HG03095 (cell line): ENCODE results near the gene DSCAML1.

Experiments
- ATAC-seq: cut with Tn5 transposase; IDR thresholded peaks from one replicate; pipeline ENCODE4 v1.9.1; 2021; ENCODE audit warnings: moderate library complexity; ENCODE audit not compliant: unreplicated experiment

DSCAML1 gene

DNA sequence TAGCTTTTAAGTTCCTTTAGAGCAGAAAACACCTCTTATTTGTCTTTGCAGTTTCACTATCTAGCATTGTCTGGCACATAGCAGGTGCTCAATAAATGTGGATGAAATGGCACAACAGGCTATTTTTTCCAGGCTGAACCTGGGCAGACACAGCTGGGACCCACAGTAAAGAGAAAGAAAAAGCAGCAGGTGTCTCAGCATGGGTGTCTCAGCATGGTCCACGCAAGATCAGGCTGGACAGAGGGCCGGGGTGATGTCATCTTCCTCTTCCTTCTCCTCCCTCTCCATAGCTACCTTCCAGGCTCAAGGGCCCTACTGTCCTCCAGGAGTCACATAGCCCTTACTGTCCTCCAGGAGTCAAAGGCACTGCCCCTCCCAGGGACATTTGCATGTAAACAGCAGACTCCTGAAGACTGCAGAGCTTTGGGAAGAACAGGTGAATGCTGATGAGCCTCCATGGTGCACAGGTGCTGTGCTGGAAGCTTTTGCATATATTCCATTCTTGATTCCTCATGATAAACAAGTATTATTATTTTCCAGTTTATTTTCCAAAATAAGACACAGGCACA is 65.2 kb downstream of the DSCAML1 start:
- ATAC-seq = no peak

DNA sequence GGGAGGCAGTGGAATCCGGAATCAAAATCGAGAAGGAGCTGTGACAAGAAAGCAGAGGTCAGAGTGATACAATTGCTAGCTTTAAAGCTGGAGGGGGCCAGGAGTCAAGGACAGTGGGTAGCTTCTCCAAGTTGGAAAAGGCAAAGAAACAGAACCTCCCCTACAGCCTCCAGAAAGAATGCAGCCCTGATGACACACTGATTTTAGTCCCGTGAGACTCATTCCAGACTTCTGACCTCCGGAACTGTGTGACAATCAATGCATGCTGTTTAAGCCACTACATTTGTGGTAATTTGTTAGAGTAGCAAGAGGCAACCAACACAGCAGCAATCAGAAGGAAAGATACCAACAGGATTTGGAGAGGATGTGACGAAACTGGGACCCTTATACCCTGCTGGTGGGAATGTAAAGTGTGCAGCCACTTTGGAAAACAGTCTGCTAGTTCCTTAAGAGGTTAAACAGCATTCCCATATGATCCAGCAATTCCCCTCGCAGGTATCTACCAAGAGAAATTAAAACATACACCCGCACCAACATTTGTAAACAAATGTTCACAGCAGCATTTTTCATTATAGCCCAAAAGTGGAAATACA is 66.7 kb downstream of the DSCAML1 start:
- ATAC-seq = no peak

DNA sequence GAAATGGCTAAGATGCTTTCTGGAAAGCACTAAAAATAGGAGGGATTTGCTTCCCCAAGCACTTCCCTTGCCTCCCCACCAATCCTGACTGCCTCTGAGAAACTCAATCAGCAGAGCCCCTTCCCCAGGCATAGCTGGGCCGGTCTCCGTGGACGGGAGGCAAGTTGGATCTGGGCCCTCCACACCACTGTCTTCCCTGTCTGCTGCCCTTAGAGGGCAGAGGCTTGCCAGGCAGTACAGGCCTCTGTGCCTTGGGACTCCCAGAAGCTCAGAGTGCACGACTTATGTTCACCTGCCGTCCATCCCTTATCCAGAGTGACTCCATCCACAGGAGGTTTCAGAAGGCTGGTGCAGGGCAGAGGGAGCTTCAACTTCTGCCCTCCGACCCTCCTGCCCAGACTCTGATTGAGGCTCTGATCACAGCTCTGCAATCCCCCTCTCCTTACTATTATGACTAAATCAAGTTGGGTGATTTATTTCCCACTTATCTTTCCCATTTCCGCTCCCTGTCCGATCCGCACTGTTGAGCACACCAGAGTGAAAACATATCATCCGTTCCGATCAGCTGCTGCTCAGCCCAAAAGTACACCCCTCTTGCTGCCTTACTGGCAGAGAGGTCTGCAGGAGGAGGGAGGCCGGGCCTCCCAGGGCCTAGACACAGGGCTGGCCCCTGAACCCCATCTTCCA is 71.8 kb downstream of the DSCAML1 start:
- no peak for ATAC-seq

DNA sequence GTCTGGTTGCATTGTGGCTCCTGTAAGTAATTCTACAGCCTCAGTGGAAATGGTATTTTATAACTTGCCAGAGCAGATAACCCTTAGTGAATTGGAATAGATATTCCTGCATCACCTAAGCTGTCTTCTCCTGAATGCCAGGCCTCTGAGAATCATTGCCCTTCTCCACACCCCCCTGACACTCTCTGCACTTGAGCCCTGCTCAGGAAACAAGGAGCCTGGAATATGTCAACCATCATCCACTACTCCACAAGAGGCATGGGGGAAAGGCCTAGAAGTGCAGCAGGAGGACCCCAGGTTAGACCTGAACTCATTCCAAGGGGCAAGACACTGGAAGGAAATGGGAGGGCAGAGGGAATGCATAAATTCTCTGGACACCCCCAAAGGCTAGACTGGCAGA is 72.4 kb downstream of the DSCAML1 start:
- no peak for ATAC-seq

DNA sequence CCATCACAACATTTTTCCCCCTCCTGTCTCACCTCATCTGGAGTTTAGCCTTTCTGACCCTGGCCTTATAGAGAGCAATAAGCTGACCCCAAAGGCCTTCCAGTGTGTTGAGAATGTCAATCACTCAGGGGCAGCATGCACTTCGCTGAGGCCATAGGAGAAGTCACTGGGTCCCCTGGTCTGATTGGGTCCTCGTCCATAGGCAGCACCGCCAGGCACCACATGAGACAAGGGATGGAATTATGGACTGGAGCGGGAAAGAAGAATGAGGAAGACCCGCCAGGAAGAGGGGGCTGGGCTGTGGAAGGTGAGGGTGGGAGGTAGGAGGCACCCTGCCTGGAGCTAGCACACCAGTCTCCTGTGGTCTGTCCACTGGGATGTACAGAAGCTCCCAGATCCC is 72.9 kb downstream of the DSCAML1 start:
- ATAC-seq = no peak

DNA sequence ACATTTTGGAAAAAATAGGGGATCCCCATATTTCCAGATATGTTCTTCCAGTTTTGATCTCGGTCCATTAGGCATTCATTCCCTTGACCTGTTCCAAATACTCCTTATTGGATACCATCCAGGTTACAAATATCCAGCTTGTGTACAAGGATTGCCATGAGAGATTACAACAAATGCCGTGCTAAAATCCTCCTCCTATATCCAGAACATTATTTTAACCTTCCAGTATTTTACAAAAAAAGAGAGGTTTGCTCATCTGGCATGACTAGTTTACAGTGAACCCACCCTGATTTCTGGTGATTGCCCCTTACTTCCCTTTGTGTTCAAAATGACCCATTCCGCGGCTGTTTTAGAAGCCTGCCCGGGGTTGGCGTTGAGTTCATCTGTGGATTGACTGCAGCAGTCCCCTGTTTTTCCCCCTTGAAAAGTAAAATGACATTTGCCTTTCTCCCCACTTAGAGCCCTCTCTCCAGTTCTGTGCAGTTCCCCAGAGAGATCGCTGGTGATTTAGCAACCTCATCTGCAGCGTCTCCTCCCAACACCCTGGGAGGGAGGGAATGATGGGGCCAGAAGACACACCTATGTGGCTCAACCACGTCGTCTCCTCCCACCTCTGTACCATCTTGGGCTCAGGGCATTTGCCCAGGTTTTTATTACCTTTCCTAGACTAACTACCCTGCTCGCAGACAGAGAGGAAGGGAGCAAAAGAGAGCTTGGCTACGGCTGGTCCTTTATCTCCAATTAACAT is 73.6 kb downstream of the DSCAML1 start:
- ATAC-seq = no peak

DNA sequence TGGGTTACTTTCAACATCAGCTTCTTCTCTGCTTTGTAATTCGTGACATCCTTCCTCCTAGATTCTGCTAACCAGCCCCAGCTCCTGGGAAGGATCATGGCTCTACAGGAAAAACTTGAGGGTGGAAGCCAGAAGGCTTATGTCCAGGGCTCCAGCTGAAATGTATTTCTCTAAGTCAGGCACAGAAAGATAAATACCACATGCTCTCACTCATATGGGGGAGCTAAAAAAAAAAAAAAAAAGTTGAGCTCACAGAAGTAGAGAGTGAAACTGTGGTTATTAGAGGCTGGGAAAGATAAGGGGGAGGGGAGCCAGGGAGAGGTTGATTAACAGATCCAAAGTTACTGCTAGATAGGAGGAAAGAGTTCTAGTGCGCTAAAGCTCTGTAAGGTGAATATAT is 74.9 kb downstream of the DSCAML1 start:
- no peak for ATAC-seq

DNA sequence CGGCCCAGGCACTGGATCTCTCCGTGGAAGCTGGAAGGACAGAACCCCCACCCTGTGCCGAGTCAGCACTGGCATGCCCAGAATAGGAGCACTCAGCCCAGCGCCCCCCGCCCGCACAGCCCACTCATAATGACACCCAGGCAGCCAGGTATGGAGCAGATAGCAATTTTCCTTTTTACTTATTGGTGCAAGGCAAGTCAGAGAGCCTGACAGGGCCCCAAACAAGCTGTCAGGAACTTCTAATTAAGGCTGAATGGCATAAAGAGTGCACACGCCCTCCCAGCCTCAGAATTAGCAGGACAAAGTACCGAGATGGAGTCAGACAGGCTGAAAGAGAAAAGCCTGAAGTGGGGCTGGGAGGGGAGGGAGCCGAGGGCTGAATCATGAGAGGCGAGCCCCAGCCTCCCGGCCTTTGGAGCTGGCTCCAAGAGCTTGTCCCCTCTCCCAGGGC is 76.9 kb downstream of the DSCAML1 start:
- no peak for ATAC-seq

DNA sequence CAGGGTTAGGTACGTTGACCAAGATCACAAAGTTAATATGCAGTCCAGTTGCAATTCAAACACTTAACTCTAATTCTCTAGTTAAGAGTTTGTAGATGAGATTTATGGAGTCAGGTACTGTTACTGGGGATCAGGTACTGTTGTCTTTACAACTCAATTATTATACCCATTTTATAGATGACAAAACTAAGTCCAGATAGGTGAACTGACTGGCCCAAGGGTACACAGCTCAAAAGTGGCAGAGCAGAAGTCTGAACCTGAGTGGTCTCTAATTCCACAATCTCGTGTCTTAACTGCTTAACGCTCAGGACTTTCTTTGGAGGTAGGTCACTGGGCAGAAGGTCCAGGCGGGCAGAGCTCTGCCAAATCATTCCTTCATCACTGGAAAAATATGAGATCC is 77.5 kb downstream of the DSCAML1 start:
- ATAC-seq = no peak

DNA sequence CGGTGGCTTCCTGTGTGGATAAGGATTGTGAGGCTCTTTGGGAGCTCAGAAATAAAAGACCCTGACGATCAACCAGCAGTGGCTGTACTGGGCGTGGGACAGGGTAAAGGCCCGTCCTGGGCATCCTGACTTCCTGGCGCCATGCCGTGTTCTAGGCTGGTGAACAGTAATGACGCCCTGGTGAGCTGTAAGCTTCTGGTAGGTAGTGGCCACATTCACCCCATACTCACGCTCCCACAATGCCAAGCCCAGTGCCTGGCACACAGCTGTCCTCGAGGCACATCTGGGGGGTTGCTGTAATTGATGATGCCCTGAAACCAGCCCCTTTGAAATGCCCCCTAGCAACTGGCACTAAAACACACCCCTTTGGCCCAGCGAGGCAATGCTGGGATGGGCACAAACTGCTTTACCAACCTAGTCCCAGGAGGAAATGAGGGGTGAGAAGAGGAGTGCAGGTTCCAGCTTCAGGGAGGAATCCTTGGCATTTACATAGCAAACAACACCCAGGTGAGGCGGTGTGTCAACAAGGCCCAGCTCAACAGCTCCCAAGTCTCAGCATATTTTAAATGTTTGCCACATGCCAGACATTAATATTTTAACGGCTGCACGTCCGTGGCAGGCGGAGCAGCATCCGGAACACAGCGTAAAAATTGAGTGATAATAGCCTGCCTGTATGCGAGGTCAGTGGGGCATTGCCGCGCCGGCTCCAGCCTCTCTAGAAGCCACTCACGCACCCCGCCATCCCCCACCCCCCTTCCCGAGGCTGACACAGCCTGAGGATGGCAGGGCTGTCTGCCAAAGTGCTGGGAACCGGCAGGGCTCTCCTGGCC is 79.3 kb downstream of the DSCAML1 start:
- ATAC-seq = no peak

DNA sequence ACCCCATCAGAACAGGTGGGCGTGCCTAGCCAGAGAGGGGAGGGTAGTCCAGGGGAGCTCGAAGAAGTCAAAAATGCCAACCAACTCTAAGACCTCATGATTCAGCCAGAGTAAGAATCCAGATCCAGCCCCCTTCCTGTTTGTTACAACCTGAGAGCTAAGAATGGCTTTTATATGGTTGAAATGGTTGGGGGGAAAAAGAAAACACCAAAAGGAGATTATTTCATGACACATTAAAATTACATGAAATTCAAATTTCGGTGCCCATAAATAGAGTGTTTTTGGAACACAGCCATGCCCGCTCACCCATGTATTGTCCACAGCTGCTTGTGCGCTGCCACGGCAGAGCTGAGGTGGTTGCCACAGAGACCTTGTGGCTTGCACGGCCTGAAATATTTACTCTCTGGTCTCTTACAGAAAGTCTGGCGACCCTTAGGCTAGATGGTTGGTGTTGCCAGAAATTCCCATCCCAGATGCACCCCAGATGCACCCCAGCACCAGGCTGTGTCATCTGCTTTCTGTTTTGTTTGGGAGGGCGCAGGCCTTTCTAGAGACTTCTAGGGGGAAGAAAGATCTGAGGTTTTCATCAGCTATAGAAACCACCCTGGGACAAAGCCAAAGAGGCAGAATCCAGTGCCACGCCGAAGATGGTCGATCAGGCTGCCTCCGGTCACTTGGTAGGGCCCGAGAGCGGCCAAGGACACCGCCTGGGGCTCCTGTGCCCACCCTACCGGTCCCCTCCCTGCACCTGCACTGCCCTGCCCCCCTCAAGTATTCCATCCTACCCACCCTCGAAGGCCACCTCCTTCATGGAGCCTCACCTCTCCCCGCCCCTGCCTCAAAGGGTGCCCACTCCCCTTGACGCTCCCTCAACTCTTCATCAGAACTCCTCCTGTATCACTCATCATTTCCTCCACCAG is 80.2 kb downstream of the DSCAML1 start:
- no peak for ATAC-seq

DNA sequence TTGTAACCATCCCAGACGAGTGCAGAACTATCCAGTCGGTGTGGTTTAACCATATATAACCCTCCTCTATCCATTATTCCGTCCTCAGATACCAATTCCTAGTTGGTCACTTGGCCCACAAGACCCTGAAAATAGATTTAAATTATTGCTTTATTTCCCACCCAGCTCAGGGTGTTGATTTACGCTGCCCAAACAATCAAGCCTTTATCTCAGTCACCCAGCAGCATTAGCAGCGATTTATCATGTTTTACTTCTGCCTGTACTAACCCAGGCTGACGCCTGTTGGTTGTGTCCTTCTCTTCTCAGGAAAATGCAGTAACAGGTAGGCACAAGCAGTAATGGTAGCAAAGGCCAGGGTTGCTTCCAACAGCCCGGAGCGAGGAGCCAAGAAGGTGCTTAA is 81.2 kb downstream of the DSCAML1 start:
- no peak for ATAC-seq

DNA sequence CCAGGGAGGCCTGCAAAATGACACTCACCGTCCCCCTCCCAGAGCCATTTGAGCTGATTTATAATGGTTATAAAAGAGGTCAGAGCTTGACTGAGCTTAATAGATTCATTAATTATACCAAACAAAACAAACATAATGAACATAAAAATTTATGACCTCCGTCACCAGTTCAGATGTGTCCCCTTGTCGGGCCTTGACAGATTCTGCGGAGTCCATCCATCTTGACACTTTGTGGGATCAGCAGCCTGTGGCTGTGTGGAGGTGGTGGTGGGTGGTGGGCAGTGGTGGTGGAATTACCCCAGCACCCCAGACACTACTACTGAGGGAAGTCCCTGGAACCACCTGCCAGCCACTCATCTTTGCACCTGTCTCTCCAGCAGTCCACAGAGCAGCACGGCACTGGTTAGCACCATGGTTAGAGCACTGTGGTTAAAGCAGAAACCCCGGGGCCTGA is 83.5 kb downstream of the DSCAML1 start:
- ATAC-seq = no peak

DNA sequence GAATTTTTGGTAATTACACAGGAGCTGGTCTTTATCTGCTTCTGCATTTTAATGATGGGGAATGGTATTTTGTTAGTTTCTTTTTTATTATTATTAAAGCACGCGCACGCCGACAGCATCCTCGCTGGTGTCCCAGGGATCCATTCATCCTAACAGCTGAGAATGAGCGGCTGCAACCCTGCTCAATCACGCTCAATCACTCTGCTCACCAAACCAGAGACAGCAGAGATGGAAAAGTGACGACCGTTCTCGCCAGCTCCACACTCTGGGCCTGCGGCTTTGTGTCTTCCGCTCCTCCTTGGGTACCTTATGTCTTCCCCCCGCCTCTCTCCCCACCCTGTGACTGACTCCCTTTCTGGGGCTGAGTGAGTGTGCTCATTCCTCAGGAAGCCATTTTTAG is 84.5 kb downstream of the DSCAML1 start:
- no peak for ATAC-seq

DNA sequence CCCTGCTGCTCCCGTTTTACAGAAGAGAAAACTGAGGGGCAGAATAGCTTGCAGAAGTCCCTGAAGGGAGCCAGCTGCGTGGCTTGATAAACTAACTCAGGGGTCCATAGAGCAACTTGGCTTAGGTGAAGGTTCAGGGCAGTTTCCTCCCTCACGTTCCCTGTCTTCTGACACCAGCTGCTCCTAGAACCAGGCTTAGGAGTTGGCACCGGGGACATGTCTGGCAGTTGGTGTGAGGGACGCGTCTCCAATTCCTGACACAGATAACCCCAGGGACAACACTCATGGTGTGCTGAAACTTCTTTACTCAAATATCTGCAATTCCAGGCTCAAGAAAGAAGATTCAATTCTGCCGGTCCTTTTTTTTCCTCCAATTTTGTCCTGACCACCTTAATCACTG is 85.7 kb downstream of the DSCAML1 start:
- ATAC-seq = no peak

DNA sequence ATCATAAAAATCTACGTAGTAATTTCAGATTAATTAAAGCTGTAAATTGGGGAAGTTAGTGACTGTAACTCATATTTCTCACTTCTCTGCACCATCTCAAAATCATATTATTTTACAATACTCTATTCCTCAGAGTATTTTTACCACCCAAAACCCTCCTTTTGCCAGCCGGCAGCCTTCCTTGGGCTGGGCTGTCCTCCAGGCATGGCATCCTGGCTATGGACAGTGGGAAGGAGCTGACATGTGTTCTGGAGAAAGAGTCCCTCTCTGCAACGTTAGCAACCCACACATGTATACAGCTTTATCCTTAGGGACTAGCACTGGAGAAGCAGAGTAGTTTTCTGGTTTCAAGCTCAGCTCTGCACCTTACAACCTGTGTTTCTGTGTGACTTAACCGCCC is 86.8 kb downstream of the DSCAML1 start:
- no peak for ATAC-seq

DNA sequence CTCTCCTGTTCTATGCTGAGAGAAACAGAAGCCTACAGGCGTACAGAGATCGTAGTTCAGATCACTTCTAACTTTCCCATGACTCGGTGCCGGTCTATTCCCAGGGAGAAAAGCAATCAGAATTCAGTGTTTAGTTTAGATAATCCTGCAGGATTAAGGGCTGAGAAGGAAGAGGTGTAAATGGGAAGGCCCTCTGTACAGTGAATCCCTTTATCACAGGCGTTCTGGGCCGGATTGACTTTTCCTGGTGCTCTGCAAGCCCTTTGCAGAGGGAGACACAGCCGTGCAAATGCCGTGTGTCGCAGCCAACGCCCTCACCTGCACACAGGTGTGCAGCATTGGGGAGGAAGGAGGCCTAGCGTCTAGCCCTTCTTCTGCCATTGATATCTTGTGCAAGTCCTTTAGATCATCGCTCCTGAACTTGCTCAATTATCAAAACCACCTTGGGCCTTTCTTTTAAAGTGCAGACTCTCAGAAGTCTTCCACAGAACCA is 90.6 kb downstream of the DSCAML1 start:
- no peak for ATAC-seq

DNA sequence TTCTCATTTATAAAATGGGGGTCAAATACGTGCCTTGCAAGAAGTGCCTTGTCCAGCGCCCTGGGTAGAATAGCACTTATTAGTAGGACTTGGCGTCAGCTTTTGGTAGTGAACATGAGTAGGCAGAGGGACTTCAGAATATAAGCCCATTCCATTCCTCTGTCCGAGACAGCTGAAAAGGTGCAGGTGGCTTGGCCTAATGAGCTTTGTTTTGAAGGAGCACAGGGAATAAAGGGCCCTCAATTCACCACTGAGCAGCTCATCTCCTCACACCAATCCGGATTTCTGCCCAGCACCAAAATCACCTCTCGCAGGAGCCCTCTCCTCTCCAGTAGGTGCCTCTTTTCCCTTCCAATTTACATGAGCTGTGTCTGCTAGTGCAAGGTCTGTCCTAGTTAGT is 91.2 kb downstream of the DSCAML1 start:
- no peak for ATAC-seq

DNA sequence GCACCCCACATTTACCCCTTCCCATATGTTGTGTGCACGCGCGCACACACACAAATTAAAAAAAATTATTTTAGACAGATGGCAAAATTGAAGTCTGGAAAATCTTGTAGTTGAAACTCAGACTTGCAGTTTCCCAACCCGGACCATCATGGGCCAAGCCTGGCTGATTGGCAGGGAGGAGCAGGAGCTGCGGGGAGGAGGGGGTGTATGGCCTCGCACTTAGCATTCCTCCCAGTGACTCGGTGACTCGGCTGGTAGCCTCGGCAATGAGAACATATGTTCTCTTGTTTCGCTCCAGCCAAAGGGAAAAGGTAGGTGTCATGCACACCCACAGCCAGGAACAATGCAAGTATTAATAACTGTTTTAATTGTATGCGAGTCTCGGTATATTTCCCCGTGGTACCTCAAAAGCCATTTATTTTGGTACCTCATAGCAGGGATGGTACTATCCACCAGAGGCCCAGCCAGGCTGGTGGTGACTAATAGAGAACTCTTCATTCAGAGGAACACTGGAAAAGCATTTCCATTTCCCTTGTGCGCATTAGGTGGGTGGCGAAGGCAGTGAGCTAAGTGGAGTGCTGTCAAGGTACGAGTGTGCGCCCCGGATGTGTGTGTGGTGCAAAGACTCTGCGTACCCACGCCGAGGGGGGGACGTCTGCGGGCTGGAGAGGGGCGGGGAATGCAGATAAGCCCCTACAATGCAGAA is 92.5 kb downstream of the DSCAML1 start:
- ATAC-seq = no peak
